Cortex of kidney (tissue), 1 donor: Measurements from ENCODE around the gene FRYL.
"Not testable (repeated sequence)": the region's sequence is repeated elsewhere in the genome, so short reads cannot be mapped to it uniquely, and the experiment has no call there.

ENCODE experiments used
- DNase-seq: peaks from one replicate; lab custom pipeline; 2025; lab: John Stamatoyannopoulos, UW

FRYL gene

DNA sequence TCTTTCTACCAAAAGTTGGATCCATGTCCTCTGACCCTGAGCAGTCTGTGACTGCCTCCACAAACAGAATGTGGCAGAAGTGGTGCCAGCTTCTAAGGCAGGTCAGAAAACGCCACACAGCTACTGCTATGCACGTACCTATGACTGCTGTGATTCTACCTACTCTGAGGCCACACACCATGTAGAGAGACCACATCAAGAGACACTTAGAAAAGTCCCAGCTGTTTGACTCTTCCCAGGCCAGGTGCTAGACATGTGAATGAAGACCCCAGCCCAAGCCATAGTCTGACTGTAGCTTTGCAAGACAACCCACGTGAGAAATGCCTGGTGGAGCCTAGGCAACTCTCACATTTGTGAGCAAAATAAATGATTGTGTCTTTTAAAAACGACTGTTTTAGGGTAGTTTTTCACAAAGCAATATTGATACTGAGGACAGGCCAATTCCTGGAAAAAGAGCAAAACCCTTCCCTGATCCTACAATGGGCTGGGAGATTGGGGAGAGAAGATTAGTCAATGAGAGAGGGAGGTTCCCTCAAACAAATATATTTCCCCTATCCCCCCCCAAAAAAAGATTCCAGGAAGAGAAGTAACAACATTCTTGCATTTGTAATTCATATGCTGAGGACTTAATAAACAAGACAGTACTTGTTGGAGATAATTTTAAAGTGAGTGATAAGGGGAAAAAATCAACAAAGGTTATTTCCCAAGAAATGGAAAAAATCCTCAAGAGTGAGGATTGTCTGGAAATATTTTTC lies 33.3 kb downstream of the FRYL start:
- no peak for DNase-seq

DNA sequence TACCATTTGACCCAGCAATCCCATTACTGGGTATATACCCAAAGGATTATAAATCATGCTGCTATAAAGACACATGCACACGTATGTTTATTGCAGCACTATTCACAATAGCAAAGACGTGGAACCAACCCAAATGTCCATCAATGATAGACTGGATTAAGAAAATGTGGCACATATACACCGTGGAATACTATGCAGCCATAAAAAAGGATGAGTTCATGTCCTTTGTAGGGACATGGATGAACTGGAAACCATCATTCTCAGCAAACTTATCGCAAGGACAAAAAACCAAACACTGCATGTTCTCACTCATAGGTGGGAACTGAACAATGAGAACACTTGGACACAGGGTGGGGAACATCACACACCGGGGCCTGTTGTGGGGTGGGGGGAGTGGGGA lies 34.9 kb downstream of the FRYL start:
- DNase-seq: not testable (repeated sequence)

GRCh38 chr4:48742412-48742811 lies 37.7 kb downstream of the FRYL start:
- DNase-seq: no peak

GRCh38 chr4:48739560-48740019 lies 40.5 kb downstream of the FRYL start:
- no peak for DNase-seq

- DNase-seq: no peak
Measured at GRCh38 chr4:48738856-48739255, 41.2 kb downstream of the FRYL start.

- DNase-seq: not testable (repeated sequence)
Measured at GRCh38 chr4:48728906-48729496, 51.1 kb downstream of the FRYL start.

GRCh38 chr4:48727666-48728459 lies 52.2 kb downstream of the FRYL start:
- no peak for DNase-seq

- DNase-seq: no peak
Measured at GRCh38 chr4:48725414-48725813, 54.7 kb downstream of the FRYL start.

GRCh38 chr4:48722509-48723446 lies 57.3 kb downstream of the FRYL start:
- DNase-seq: no peak

GRCh38 chr4:48720459-48720858 lies 59.6 kb downstream of the FRYL start:
- no peak for DNase-seq

DNA sequence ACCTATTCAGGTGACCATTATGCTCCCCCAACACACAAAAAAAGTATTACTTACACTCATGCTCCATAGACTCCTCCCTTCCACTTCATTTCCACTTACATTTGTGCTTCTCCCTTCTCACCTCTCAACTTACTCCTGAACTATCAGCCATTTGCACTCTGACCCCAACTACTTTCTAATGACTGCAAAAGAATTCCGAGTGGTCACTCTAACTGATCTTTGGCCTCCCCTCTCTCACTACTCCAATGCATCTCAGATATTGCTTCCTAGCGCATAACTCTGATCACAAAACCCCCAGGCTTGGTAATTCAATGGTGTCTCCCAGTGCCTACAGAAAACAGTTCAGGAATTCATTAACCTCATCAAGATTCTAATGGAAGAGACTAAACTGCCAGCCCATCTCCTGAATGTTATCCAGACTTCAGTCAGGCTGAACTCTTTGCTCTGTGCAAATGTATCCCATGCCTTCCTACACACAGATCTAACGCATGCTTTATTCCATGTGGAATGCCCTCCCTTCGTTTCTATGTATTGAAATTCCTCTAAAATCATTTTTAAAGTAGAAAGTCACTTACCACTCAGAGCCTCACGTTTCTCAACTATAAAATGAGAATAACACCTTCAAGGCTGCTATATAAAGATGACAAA lies 61.1 kb downstream of the FRYL start:
- DNase-seq: no peak

GRCh38 chr4:48716285-48716684 lies 63.8 kb downstream of the FRYL start:
- DNase-seq: not testable (repeated sequence)

GRCh38 chr4:48710446-48711209 lies 69.5 kb downstream of the FRYL start:
- no peak for DNase-seq

DNA sequence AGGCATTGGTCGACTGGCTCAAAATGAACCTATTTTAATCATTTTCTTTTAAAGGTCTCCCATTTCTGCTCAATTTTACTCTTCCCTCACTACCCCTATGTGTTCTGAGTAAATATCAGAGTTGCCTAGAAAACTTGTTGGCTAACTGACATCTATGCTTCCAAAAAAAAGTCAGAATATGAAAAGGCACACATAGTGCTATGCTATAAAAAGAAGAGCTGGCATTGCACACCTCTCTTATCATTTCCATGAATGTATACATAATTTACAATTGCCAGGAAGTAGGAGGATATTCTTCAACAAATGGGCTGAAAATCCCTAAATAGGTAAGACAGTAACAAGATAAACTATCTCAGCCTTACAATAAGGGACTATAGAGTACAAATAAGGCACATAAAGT lies 70.2 kb downstream of the FRYL start:
- DNase-seq: no peak

- DNase-seq: no peak
Measured at GRCh38 chr4:48708610-48709009, 71.5 kb downstream of the FRYL start.

DNA sequence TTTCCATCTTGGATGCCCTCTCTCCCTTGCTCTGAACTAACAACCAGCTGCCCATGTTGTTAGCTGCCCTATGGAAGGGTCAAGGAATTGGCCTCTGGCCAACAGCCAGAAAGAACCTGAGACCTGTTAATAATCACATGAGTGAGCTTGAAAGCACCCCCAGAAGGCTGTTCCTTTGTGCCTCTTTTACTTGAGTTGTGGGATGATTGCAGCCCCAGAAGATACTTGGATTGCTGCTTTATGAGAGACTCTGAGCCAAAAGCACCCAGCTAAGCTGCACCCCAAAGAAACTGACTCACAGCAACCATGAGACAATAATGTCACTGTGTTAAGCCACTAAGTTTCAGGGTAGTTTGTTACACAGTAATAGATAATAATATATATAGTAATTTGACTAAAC lies 73.3 kb downstream of the FRYL start:
- DNase-seq: no peak

DNA sequence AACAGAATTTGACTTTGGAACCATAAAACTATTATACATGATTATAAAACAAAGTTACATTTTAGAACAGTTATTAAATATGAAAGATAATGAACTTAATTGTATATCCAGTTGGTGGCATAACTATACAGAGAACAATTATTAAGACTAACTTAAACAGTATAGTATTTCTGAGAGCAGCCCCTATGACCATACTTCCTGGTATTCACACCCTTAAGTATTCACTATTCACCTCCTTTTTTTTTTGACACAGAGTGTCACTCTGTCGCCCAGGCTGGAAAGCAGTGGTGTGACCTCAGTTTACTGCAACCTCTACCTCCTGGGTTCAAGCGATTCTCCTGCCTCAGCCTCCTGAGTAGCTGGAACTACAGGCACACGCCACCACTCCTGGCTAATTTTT lies 74.5 kb downstream of the FRYL start:
- no peak for DNase-seq

DNA sequence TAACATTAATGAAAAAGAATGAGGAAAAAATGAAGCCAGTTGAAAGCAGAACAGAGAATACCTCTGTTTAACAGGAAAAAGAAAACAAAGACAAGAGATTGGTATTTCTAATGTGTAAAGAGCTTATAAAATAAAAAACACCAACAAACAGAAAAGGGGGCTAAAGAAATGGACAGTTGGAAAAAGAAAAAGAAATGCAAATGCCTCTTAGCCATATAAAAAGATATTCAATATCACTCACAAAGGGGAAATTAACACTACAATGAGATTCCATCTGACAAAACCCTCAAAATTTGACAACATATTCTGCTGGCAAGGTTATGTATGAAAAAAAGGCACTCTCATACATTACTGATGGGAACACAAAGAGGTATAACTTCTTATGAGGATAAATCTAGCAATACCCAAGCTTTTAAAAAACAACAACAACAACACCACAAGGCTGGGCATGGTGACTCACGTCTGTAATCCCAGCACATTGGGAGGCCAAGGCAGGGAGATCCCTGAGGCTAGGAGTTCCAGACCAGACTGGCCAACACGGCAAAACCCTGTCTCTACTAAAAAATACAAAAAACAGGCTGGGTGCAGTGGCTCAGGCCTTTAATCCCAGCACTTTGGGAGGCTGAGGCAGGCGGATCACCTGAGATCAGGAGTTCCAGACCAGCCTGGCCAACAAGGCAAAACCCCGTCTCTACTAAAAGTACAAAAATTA lies 75.8 kb downstream of the FRYL start:
- DNase-seq: no peak

GRCh38 chr4:48699475-48699874 lies 80.6 kb downstream of the FRYL start:
- no peak for DNase-seq
